GM12891 (cell line): ENCODE measurements around the gene ZFPM1.

Experiments
- DNase-seq: peaks from one replicate; pipeline ENCODE4 v3.0.0; 2011; ENCODE audit warnings: low spot score; ENCODE audit not compliant: insufficient read length
- FAIRE-seq: peaks from 2 replicates; lab custom pipeline; 2011; peaks lifted over from hg19 to GRCh38; lab: Jason Lieb, UNC
- PAX5 ChIP-seq: IDR thresholded peaks from 2 replicates; pipeline ENCODE4 v1.6.1; 2011; ENCODE audit warnings: low read length, moderate library complexity, mild to moderate bottlenecking; ENCODE audit not compliant: insufficient read depth, severe bottlenecking
- POLR2A ChIP-seq: IDR thresholded peaks from 2 replicates; pipeline ENCODE4 v1.6.1; 2011; ENCODE audit warnings: low read depth, low read length, control low read depth
- POLR2AphosphoS5 ChIP-seq: IDR thresholded peaks from 2 replicates; pipeline ENCODE4 v1.6.1; 2011; ENCODE audit warnings: low read depth, low read length, control low read depth
- POU2F2 ChIP-seq: IDR thresholded peaks from 2 replicates; pipeline ENCODE4 v1.6.1; 2011; ENCODE audit warnings: low read depth, mild to moderate bottlenecking, control low read depth, low read length, moderate library complexity
- SPI1 ChIP-seq: IDR thresholded peaks from 2 replicates; pipeline ENCODE4 v1.6.1; 2011; ENCODE audit warnings: low read depth, low read length, control low read depth
- TAF1 ChIP-seq: IDR thresholded peaks from 2 replicates; pipeline ENCODE4 v1.6.1; 2011; ENCODE audit warnings: low read depth, low read length, control low read depth

ZFPM1 gene

DNA sequence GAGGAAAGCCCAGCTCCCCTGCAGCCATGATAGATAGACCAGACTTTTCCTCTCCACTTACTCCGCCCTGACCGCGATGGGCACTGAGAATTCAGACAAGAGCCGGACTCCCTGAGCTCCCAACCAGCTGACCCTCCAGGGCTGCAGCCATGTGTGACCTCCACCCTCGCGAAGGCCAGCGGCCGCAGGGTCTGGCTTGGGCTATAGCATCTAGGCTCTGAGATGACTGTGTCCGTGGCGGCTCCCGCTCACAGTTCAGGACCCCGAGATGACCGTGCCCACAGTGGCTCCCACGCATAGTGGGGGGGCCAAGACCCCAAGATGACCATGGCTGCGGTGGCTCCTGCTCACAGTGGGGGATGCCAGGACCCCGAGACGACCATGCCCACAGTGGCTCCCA lies 18.0 kb downstream of the ZFPM1 start:
- DNase-seq (no peak), FAIRE-seq (no peak)
- TF ChIP-seq POU2F2 (no peak), POLR2AphosphoS5 (no peak), TAF1 (no peak), POLR2A (no peak), PAX5 (no peak), SPI1 (no peak)

DNA sequence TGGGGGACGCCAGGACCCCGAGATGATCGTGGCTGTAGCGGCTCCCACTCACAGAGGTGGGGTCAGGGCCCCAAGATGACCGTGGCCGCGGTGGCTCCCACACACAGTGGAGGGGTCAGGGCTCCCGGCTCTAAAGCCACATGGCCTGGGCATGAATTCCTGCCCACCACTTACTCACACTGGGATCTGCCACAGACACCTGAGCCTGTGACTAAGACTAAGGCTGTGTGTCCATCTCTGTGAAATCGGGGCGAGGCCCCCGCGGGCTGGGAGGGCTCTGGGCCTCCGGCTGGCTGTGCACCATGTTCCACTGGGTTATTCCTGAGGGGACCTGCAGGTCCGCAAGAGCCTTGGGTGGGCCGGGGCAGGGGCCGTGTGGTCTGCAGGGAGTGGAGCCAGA lies 18.5 kb downstream of the ZFPM1 start:
- TF ChIP-seq PAX5 (no peak), POLR2AphosphoS5 (no peak), SPI1 (no peak), POLR2A (no peak), TAF1 (no peak), POU2F2 (no peak)
- FAIRE-seq = no peak

DNA sequence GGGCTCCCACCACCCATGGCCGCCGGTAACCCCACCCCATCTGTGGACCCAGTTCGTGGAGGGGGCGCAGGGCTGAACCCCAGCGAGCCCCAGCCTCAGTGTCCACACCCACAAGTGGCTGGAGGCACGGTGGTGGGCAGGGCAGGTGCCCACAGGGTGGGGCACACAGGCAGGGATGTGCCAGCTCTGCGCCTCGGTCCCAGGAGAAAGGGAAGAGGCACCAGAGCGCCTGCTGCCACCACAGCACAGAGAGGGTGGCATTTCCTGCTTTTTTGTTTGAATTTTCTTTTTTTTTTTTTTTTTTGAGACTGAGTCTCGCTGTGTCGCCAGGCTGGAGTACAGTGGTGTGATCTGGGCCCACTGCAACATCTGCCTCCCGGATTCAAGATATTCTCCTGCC lies 19.0 kb downstream of the ZFPM1 start:
- FAIRE-seq = no peak
- DNase-seq = no peak
- TF ChIP-seq POLR2AphosphoS5 = no peak
- TF ChIP-seq SPI1 = no peak
- no peak for TF ChIP-seq POU2F2
- TF ChIP-seq TAF1 = no peak
- TF ChIP-seq POLR2A = no peak
- no peak for TF ChIP-seq PAX5

More for the DNA sequence above, 18.5 kb downstream of the ZFPM1 start:
- no peak for DNase-seq

DNA sequence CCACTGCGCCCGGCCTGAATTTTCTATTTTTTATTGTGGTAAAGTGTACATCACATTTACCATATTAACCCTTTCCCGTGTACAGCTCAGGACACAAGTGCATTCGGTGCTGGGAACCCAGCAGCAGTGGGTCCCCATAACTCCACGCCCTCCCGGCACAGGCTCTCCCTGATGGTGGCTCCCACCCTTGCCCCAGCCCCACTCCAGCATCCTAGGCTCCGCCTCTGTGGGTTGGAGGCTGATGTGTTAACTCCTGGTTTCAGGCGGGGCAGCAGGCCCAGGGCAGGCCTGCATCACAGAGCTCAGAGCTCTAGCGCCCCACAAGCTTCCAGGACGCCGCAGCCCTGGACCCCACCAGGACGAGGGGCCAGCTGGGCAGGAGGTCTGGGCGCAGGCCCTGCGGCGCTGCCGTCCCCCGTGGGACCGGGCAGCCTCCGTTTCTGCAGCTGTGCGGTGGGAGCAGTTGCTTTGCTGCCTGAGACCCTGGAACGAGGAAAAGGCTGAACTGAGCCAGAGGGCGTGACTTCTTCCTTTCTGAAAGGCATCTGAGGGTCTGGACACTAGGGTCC lies 19.6 kb downstream of the ZFPM1 start:
- DNase-seq (no peak), FAIRE-seq (no peak)
- TF ChIP-seq SPI1 = no peak
- no peak for TF ChIP-seq POU2F2
- no peak for TF ChIP-seq POLR2AphosphoS5
- TF ChIP-seq POLR2A = no peak
- no peak for TF ChIP-seq PAX5
- no peak for TF ChIP-seq TAF1

DNA sequence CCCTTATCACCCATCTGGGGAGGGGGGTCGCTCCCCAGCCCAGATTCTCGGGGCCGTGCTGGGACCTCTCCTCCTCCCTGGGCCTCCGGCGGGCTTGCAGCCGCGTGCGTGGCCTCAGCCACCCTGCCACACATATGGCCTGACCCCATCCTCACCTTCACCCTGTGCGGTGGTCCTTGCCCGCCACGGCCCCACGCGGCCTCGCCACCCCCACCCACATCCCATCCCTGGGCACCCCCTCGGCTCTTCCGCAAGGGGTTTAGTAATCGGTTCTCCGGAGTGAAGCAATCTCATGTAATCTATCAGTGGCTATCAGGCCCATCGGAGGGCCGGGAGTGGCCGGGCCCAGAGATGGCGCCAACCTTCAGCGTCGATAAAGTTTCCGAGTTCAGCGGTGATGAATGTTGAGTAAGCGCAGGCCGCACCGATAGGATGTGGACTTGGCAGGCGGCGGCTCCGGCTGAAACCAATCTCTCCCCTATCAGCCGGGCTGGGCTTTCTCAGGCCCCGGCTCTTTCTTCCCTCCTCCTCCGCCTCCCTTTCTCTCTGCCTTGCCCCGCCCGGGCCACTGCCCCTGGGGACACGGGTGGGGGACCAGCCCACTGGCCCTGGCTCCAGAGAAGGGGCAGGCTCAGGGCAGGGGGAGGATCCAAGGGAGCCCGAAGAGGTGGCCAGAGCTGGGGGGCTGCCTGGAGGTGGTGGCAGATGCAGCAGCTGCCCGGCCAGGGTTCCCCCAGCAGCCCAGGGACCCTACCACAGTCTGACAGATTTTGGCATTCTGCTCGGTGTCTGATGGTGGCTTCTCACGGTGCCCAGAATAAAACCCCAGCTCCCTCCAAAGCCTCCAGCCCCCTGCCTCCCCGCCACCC lies 20.8 kb downstream of the ZFPM1 start:
- DNase-seq (no peak), FAIRE-seq (no peak)
- no peak for TF ChIP-seq TAF1
- no peak for TF ChIP-seq POLR2AphosphoS5
- no peak for TF ChIP-seq PAX5
- no peak for TF ChIP-seq SPI1
- no peak for TF ChIP-seq POLR2A
- TF ChIP-seq POU2F2 = no peak

DNA sequence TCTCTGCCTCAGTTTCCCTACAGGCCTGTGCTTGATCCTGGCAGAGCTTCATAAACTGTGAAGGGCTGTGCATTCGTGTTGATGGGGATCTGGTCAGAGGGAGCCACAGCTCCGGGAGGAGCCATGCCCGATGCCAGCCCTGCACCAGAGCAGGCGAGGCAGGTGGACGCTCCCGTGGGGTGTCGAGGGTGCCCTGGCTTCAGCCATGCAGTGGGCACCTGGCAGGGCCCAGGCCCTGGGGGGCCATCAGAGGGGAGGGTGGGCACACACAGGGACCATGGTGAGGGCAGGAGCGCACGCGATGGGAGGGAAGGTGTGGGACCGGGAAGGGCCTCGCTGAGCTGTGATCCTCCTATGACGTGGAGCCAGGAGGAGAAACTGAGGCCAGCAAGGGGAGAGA lies 22.0 kb downstream of the ZFPM1 start:
- no peak for DNase-seq
- TF ChIP-seq POLR2A (no peak), PAX5 (no peak), TAF1 (no peak), POLR2AphosphoS5 (no peak), POU2F2 (no peak), SPI1 (no peak)
- FAIRE-seq = no peak

DNA sequence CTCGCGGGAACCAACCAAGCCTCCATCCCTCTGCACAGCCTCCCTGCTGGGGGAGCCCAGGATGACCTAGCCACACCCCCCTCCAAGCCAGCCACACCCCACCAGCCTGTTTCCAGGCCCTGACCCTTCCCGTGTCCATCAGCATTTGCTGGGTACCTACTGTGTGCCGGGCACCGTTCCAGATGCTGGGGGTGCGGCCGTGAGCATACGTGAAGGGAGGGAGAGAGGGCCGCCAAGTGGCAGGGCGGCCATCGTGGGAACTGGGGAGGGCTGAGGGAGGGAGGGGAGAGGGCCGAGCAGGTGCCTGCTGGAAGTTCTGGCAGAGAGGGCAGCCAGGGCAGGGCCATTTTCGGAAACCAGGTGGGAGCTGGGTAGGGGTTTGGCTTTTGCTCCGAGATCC lies 23.1 kb downstream of the ZFPM1 start:
- no peak for FAIRE-seq
- no peak for DNase-seq
- TF ChIP-seq PAX5 (no peak), SPI1 (no peak), TAF1 (no peak), POLR2A (no peak), POU2F2 (no peak), POLR2AphosphoS5 (no peak)

DNA sequence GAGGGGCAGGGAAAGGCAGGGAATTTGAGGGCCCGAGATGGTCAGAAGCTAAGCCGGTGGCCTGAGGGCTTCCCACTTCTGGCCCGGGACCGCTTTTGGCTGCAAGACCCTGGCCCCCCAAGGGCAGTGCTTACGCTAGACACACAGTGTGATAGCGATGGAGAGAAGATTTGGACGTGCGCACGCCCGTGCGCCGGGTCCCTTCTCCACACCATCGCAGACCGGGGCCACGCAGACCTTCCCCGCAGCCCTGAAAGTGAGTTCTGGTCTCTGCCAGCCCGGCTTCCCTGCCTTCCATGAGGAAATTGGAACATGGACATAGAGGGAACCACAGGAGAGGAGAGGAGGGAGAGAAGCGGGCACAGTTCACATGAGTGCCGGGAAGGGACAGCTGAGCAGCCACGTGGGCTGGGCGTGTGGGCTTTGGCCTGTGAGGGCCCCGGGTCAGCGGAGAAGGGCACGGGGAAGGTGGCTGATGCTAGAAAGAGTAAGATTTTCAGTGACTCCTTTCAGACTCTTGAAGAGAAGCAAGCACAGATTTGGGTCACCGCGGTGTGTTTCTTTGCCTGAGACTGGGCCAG lies 23.8 kb downstream of the ZFPM1 start:
- no peak for TF ChIP-seq PAX5
- no peak for TF ChIP-seq TAF1
- TF ChIP-seq POLR2A = no peak
- no peak for TF ChIP-seq POU2F2
- TF ChIP-seq POLR2AphosphoS5 = no peak
- no peak for TF ChIP-seq SPI1
- no peak for DNase-seq
- FAIRE-seq = no peak
